ENCODE data around the gene TACR1.

DNA sequence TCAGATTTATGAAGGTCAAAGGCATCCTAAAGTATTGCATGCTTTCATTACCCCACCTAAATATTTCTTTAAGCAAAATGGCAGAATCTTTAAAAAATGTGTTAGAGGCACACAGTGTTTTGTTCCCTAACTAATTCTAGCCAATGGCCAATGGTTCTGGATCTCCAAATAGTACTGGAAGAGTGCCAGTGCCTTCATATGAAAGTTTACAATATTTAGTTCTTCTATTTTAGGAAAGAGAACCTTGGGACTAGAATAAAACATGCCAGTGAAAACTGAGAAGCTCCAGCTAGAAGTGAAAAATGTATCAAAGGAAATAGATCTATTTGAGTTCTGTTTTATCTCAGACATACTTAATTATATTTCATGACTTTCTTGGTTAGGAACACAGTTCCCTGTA is 37.1 kb downstream of the TACR1 start:
- no peak for TF ChIP-seq CTCF (conservative IDR thresholded peaks at IDR 0.05; ENCODE audit: low read depth in 2 of 2)
- no peak for TF ChIP-seq EZH2 (IDR thresholded peaks at IDR 0.05; ENCODE audit: low read depth, unreplicated experiment)
- TF ChIP-seq, protein P1, sequence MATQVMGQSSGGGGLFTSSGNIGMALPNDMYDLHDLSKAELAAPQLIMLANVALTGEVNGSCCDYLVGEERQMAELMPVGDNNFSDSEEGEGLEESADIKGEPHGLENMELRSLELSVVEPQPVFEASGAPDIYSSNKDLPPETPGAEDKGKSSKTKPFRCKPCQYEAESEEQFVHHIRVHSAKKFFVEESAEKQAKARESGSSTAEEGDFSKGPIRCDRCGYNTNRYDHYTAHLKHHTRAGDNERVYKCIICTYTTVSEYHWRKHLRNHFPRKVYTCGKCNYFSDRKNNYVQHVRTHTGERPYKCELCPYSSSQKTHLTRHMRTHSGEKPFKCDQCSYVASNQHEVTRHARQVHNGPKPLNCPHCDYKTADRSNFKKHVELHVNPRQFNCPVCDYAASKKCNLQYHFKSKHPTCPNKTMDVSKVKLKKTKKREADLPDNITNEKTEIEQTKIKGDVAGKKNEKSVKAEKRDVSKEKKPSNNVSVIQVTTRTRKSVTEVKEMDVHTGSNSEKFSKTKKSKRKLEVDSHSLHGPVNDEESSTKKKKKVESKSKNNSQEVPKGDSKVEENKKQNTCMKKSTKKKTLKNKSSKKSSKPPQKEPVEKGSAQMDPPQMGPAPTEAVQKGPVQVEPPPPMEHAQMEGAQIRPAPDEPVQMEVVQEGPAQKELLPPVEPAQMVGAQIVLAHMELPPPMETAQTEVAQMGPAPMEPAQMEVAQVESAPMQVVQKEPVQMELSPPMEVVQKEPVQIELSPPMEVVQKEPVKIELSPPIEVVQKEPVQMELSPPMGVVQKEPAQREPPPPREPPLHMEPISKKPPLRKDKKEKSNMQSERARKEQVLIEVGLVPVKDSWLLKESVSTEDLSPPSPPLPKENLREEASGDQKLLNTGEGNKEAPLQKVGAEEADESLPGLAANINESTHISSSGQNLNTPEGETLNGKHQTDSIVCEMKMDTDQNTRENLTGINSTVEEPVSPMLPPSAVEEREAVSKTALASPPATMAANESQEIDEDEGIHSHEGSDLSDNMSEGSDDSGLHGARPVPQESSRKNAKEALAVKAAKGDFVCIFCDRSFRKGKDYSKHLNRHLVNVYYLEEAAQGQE (IDR thresholded peaks at IDR 0.05; ENCODE audit: unreplicated experiment), result no peak
- no peak for TF ChIP-seq POLR2AphosphoS5 (IDR thresholded peaks at IDR 0.05; ENCODE audit: low read depth)
- no peak for TF ChIP-seq EZH2phosphoT487 (IDR thresholded peaks at IDR 0.05; ENCODE audit: unreplicated experiment)

Data from GM23338 (cell line).